GM18907 (cell line): ENCODE measurements around the gene PLB1.

ENCODE experiments used
- ATAC-seq: cut with Tn5 transposase; IDR thresholded peaks from one replicate; pipeline ENCODE4 v1.9.1; 2021; ENCODE audit warnings: mild to moderate bottlenecking, moderate library complexity; ENCODE audit not compliant: unreplicated experiment

PLB1 gene

GRCh38 chr2:28623582-28624405 is 127.9 kb downstream of the PLB1 start:
- no peak for ATAC-seq

- ATAC-seq, result no peak
These were observed 128.6 kb downstream of the PLB1 start for GRCh38 chr2:28624436-28624792.

DNA sequence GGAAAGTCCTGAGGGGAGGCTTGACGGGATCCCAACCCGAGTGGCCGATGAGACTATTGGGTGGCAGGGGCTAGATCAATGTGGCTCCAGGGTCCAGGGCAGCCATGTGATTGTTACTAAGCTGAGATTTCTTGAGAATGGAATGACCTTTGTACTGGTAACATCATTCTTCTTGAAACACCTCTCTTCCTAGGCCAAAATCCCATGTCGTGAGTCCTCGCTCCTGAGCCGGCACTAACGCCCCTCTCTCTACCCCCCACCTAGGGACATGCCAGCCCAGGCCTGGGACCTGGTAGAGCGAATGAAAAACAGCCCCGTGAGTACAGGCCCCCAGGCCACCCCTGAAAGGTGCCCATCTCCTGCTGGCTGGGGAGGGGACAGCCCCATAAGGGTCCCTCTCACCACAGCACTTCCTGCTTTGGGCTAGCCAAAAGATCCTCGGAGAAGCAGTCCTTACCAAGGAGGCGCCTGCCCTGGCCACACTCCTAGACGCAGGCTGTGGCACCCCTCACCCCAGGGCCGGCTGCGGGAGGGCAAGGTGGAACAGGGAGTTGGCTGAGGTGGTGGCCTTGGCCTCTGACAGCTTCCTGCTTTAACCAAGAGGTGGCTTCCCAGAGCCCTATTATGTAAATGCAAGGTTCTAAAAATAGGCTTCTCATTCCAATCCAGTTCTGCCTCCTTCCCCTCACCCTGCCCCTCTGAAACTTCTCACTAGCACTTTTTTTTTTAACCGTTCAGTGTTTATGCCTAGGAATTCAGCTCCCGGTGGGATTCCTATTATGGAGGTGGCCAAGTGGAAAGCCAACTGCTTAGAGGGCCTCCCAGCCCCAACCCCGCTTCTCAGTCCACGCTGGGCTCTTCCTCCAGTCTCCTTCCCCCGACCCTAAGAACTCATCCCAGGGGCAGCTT is 129.2 kb downstream of the PLB1 start:
- peak; percentile 66 for ATAC-seq

- ATAC-seq, result no peak
These were observed 130.5 kb downstream of the PLB1 start for GRCh38 chr2:28626376-28626775.

DNA sequence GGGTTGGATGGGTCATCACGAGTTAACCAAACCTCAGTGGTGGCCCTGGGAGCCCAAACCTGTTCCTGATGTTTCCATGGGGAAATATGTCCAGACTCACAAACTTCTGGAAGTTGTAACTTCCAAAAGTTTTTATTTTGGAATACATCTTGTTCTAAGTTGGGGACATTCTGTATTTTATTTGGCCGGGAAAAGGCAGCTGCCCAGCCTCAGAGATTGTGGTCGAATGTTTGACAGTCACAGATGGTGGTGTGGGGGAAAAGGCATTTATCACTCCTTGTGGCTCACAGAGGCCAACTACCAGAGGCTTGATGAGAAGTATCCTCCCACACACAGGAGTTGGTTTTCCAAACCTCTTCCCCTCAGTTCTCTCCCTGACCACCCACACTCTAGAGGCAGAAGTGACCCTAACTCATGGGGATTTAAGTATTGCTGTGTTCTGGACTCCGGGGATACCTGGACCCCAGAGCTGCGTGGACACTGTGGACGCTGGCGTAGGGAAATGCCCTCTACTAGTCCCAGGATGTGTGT is 131.1 kb downstream of the PLB1 start:
- no peak for ATAC-seq

- no peak for ATAC-seq
These were observed 132.0 kb downstream of the PLB1 start for GRCh38 chr2:28627722-28628480.

DNA sequence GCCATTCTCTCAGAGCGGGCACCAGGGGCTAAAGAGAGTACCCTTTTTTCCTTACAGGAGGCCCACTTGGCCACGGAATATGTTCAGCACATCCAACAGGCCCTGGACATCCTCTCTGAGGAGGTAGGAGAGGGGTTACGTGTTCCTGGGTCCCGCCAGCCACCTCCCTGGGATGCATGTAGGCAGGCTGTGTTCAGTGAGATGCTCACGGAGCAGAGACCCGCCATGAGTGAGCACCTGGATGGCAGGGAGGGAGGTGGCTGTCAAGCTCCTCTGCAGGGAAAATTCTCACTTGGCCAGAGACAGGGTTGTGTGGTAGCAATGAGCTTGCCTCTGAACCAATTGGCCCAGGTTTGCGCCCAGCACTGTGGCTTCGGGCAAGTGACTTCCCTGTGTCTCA is 132.6 kb downstream of the PLB1 start:
- ATAC-seq, result no peak

DNA sequence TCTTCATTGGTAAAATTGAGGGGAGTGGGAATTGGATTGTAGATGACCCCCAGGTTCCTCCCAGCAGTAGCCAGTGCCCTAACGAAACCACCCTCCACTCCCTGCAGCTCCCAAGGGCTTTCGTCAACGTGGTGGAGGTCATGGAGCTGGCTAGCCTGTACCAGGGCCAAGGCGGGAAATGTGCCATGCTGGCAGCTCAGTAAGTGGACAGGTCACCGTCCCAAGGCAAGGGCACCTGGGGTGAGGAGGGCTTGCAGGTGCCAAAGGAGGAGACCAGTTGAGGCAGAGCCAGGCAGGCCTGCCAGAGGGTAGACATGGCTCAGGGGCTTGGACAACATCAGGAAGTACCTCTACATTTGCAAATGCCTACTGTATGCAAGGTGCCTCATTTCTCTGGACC is 133.1 kb downstream of the PLB1 start:
- ATAC-seq, result no peak

DNA sequence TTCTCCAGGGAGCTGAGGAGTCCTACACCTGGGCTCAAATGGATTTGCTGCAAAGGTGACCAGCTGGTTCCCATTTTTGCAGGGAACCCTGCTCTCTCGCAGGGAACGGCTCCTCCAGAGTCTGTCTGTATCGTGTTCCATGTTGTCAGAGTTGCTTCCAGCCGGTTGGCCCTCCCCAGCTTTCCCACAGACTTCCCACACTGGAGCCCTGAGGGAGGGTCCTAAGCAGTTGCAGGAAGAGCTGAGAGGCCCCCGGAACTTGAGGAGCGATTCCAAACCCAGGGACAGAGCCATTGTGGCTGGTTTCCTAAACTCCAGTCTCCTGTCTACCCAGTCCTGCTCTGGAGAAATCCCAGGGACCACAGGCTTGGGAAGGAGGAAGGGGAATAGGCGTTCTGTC is 134.1 kb downstream of the PLB1 start:
- ATAC-seq, result no peak

DNA sequence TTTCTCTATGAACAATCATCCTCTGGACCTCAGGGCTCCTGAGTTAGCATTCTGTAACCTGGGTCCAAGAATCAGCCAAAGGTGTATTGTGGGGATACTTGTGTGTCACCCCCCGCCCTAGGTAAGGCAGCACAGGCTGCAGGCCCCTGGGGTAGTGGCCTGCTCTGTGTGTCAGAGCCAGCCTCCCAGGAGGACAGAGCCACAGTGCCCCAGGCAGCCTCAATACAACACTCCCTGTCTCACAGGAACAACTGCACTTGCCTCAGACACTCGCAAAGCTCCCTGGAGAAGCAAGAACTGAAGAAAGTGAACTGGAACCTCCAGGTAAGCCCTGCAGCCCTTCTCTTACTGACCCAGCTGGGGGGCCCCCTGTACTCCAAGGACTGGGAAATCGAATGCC is 134.5 kb downstream of the PLB1 start:
- ATAC-seq, result no peak

- no peak for ATAC-seq
These were observed 135.8 kb downstream of the PLB1 start for GRCh38 chr2:28631514-28632206.

DNA sequence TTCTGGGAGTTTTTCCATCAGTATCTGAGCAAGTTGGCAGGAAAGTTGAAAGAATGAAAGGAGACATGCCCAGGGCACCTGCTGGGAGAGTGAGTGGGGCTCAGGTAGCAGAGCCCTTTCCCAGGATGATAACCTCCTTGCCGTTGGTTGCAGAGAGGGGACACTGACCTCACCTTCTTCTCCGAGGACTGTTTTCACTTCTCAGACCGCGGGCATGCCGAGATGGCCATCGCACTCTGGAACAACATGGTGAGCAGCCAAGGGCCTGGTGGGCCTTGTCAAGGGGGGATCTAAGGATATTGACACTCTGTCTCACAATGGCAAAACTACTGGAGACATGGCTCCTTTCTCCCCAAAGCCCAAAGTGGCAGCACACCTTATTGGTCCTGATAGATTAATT is 136.9 kb downstream of the PLB1 start:
- ATAC-seq, result no peak

- ATAC-seq, result no peak
These were observed 137.3 kb downstream of the PLB1 start for GRCh38 chr2:28633204-28633603.

- ATAC-seq, result no peak
These were observed 137.9 kb downstream of the PLB1 start for GRCh38 chr2:28633746-28634145.

GRCh38 chr2:28635191-28635611 is 139.3 kb downstream of the PLB1 start:
- no peak for ATAC-seq

DNA sequence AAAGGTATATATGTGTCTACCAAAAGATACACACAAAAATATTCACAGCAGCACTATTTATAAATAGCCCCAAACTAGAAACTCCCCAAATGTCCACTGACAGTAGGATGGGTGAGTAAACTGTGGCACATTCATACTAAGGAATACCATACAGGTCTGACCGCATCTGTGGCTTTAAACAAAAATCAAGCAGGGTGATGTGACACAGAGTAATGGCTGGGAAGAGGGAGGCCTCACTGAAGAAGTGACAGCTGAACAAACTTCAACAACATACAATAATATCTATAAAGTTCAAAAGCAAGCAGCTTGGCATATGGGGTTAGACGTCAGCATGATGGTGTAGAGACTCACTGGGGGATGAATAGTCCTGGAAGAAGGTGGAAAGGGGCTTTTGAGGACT is 140.6 kb downstream of the PLB1 start:
- ATAC-seq, result no peak

DNA sequence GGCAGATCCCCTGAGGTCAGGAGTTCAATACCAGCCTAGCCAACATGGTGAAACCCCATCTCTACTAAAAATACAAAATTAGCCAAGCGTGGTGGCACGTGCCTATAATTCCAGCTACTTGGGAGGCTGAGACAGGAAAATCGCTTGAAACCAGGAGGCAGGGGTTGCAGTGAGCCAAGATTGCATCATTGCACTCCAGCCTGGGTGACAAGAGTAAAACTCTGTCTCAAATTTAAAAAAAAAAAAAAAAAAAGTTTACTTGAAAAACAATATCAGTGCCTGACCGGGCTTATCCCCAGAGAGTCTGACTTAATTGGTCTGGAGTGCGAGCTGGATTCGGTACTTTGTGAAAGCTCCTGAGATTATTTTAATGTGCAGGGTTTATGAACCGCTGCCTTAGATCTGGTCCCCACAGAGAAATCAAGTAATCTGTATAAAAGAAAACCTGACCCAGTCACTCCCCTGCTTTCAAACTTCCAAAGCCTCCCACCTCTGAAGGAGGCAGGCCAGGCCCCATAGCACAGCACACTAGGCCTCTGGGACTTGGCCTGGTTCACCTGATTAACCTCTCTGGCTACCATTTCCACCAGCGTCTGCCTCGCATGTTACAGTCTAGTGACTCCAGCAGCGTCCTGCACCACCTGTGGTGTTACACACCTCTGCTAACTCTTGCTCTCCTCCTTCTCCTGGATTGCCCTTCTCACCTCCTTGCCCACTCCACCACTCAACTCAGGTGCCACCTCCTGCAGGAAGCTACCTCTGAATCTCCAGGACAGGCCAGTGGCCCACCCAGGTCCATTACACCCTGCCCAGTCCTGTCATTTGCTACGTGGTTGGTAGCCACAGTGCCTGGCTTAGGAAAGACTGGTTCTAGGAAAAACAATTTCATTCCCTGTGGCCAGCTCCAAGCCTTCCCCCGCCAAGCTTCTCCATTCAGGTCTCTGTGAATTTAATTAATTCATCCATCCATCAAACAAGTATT is 141.5 kb downstream of the PLB1 start:
- no peak for ATAC-seq

DNA sequence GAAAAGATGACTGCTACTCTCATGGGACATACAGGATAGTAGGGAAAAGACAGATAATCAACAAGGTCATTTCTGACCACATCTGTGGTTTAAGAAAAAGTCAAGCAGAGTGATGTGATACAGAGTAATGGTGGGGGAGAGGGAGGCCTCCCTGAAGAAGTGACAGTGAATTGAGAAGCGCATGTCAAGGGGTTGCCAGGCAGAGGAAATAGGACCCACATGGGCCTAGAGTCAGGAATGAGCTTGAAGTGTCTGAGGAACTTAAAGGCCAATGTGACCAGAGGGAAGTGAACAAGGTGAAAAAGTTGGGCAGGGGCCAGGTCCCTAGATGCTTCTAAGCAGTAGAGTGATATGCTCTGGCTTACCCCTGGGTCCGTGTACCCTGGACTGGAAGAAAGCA is 142.2 kb downstream of the PLB1 start:
- ATAC-seq, result no peak

DNA sequence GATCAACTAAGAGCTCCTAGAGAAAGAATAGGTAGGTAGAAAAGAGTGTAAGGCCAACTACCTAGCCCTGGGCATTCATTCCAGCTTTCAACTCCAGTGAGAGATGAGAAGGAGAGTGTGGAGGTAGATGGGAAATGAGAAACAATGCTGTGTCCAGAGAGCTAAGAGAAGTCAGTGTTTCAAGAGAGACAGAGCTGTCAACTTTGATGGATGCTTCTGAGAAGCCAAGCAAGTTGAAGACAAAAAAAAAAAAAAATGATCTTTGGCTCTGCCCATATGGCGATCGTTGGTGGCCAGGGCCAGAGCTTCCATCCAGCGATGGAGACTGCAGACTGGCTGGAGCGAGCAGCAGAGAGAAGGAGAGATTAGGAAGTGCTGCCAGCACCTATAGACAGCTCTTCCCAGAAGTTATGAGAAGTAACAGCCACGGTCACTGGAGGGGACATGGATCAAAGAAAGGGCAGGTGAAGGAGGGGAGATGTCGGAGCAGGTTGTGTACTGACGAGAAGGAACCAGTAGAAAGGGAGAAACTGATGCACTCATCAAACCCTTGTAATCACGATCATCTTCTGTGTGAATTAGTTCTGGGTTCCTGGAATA is 143.3 kb downstream of the PLB1 start:
- ATAC-seq, result no peak
